ENCODE measurements around the gene NPY.
"Not testable (repeated sequence)": the region's sequence is repeated elsewhere in the genome, so short reads cannot be mapped to it uniquely, and the experiment has no call there.

The NPY gene

GRCh38 chr7:24283897-24284698, at the start of gene NPY:
Gene NPY, plus strand, starts transcription at chr7:24284190. Its CDS starts 1,051 bp downstream, at chr7:24285241.
- no peak for DNase-seq

GRCh38 chr7:24239260-24239659, 44.7 kb upstream of the NPY start:
- DNase-seq = no peak

- DNase-seq = no peak
Observed at GRCh38 chr7:24241206-24241605, 42.8 kb upstream of the NPY start.

GRCh38 chr7:24244554-24244953, 39.4 kb upstream of the NPY start:
- DNase-seq = no peak

- no peak for DNase-seq
Observed at GRCh38 chr7:24245362-24245761, 38.6 kb upstream of the NPY start.

- DNase-seq = no peak
Observed at GRCh38 chr7:24249266-24249665, 34.7 kb upstream of the NPY start.

GRCh38 chr7:24251568-24251967, 32.4 kb upstream of the NPY start:
- DNase-seq = no peak

GRCh38 chr7:24255139-24255538, 28.9 kb upstream of the NPY start:
- no peak for DNase-seq

- not testable (repeated sequence) for DNase-seq
Observed at GRCh38 chr7:24258324-24258723, 25.7 kb upstream of the NPY start.

GRCh38 chr7:24271938-24272337, 12.1 kb upstream of the NPY start:
- no peak for DNase-seq

- DNase-seq = no peak
Observed at GRCh38 chr7:24279512-24279911, 4.5 kb upstream of the NPY start.

GRCh38 chr7:24283554-24283896, 465 bp upstream of the NPY start:
- no peak for DNase-seq

GRCh38 chr7:24284699-24285506, 913 bp downstream of the NPY start:
- no peak for DNase-seq

- peak; percentile 23 to 25 for DNase-seq
Observed at GRCh38 chr7:24290004-24290641, 6.1 kb downstream of the NPY start.

GRCh38 chr7:24291271-24291670, 7.3 kb downstream of the NPY start:
- DNase-seq = no peak

GRCh38 chr7:24297362-24297761, 13.4 kb downstream of the NPY start:
- peak in 1 of 2 experiments; percentile 27 for DNase-seq

- no peak for DNase-seq
Observed at GRCh38 chr7:24298696-24299095, 14.7 kb downstream of the NPY start.

GRCh38 chr7:24299192-24299591, 15.2 kb downstream of the NPY start:
- DNase-seq = no peak

GRCh38 chr7:24301703-24302102, 17.7 kb downstream of the NPY start:
- no peak for DNase-seq

GRCh38 chr7:24304494-24305095, 20.6 kb downstream of the NPY start:
- no peak for DNase-seq

GRCh38 chr7:24307326-24307725, 23.3 kb downstream of the NPY start:
- no peak for DNase-seq

GRCh38 chr7:24312588-24312987, 28.6 kb downstream of the NPY start:
- no peak for DNase-seq

GRCh38 chr7:24313777-24314176, 29.8 kb downstream of the NPY start:
- DNase-seq = no peak

Data from NCI-H1930 (cell line).